ENCODE results near the gene WDR88. TPM values are rescaled to one million over a fixed set of nuclear protein-coding genes. Genes with fewer than 3 reads are reported as not detected.

The WDR88 gene
- total RNA-seq, 2 experiments from 2014 or later: 0.38 TPM; not detected in 1

DNA sequence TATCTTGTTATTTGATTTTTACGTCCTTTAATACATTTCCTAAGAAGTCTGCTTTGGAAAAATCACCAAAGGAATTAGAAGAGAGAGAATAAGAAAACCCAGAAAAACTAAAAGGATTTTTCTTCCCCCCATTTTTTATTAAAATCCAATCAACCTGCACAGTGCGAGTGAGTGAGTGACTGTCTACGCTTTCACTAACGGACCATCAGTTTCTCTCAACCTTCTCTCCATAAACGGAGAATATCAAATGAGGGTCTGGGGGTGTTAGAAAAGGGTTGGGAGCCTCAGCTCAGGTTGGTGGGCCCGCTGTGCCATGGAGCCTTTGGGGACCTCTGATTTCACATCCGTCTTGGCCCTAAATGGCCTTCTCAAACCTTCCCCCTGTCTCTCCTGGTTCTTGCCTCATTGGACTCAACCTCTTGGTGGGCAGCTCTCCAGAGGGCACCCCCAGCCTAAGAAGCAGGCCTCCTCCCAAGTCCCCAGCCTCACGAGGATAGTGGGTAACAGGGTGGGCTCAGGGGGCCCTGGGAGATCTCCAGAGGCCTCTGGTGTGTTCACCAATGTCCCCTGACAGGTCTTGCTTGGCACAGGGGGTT is 61.5 kb downstream of the WDR88 start:
- Histone ChIP-seq H3K4me2 (ENCODE audit: low read length) (no peak overlapping the region), H3K79me2 (ENCODE audit: insufficient read depth, low read depth, low read length) (no peaks in the 10 kb centered on the region), H3K9me2 (ENCODE audit: insufficient read depth, low read length) (no peaks in the 10 kb centered on the region), H3K9me3 (ENCODE audit: low read length) (no peaks in the 10 kb centered on the region), H3K4me3 (ENCODE audit: low read depth, low read length, poor library complexity, severe bottlenecking) (no peak overlapping the region), H3K4me1 (ENCODE audit: insufficient read depth, low read length, poor library complexity, severe bottlenecking) (no peaks in the 10 kb centered on the region), H2AFZ (ENCODE audit: low read length) (no peak overlapping the region), H3K36me3 (ENCODE audit: insufficient read depth, low read length) (no peaks in the 10 kb centered on the region), H3K27ac (ENCODE audit: low read depth, low read length, poor library complexity, severe bottlenecking) (no peak overlapping the region), H4K20me1 (ENCODE audit: insufficient read depth, low read length) (no peaks in the 10 kb centered on the region)
- no peak for DNase-seq (ENCODE audit: low spot score)
- no peak for TF ChIP-seq EZH2phosphoT487 (IDR thresholded peaks at IDR 0.05; ENCODE audit: borderline replicate concordance, low read depth, low read length)
- TF ChIP-seq, protein P1, sequence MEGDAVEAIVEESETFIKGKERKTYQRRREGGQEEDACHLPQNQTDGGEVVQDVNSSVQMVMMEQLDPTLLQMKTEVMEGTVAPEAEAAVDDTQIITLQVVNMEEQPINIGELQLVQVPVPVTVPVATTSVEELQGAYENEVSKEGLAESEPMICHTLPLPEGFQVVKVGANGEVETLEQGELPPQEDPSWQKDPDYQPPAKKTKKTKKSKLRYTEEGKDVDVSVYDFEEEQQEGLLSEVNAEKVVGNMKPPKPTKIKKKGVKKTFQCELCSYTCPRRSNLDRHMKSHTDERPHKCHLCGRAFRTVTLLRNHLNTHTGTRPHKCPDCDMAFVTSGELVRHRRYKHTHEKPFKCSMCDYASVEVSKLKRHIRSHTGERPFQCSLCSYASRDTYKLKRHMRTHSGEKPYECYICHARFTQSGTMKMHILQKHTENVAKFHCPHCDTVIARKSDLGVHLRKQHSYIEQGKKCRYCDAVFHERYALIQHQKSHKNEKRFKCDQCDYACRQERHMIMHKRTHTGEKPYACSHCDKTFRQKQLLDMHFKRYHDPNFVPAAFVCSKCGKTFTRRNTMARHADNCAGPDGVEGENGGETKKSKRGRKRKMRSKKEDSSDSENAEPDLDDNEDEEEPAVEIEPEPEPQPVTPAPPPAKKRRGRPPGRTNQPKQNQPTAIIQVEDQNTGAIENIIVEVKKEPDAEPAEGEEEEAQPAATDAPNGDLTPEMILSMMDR (conservative IDR thresholded peaks at IDR 0.05; ENCODE audit: low read length): no peak
- CTCF ChIA-PET (ENCODE audit: unreplicated experiment): no interaction called here
- no TSS peak for BruUV-seq (replicated peaks)
- intact Hi-C loops (cut with micrococcal nuclease; ENCODE audit: unreplicated experiment): no loop called here
- POLR2A ChIA-PET: no interaction called here

DNA sequence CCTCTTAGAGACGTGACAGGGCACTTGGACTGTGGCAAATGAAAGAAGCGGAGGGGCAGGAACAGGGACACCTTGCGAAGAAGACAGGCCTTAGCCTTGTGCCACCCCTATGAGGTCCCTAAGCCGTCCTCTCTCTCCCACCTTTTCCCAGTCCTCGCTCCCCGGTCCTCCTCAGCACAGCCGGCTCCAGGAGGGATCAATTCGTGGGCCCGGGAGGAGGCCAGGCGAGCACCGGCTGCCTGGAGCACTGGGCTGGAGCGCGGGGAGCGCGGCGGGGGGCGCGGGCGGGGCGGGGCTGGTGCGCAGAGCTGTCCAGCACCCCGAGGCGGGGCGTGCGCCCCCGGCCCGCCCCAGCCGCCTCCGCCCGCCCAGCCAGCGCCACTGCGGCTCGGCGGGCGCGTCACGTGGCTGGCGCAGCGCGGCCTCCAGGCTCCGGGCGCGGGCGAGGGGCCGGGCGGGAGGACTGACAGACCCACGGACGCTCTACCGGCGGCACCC is 62.0 kb downstream of the WDR88 start, which contains the start of gene LRP3:
LRP3 (plus strand) TSS at position 466 of the 498 bp plus-strand sequence. CDS start 456 bp downstream, outside the sequence.
- no peaks in the 10 kb centered on the region for H3K79me2 ChIP-seq (ENCODE audit: insufficient read depth, low read depth, low read length)
- H4K20me1 ChIP-seq (ENCODE audit: insufficient read depth, low read length): no peaks in the 10 kb centered on the region
- H3K9me2 ChIP-seq (ENCODE audit: insufficient read depth, low read length): no peaks in the 10 kb centered on the region
- BruUV-seq (replicated peaks): no TSS peak
- H3K36me3 ChIP-seq (ENCODE audit: insufficient read depth, low read length): no peaks in the 10 kb centered on the region
- H2AFZ ChIP-seq (ENCODE audit: low read length): no peak within 1 kb of the TSS
- ChIA-PET CTCF (ENCODE audit: unreplicated experiment) (no interaction called here), POLR2A (no interaction called here)
- H3K4me1 ChIP-seq (ENCODE audit: insufficient read depth, low read length, poor library complexity, severe bottlenecking): no peaks in the 10 kb centered on the region
- DNase-seq (ENCODE audit: low spot score): no peak
- no peak within 1 kb of the TSS for H3K4me2 ChIP-seq (ENCODE audit: low read length)
- no peak within 1 kb of the TSS for H3K27ac ChIP-seq (ENCODE audit: low read depth, low read length, poor library complexity, severe bottlenecking)
- intact Hi-C loops (cut with micrococcal nuclease; ENCODE audit: unreplicated experiment): no loop called here
- no peaks in the 10 kb centered on the region for H3K9me3 ChIP-seq (ENCODE audit: low read length)
- no peak within 1 kb of the TSS for H3K4me3 ChIP-seq (ENCODE audit: low read depth, low read length, poor library complexity, severe bottlenecking)
- no peak for TF ChIP-seq EZH2phosphoT487 (IDR thresholded peaks at IDR 0.05; ENCODE audit: borderline replicate concordance, low read depth, low read length)
- TF ChIP-seq, protein P1 (conservative IDR thresholded peaks at IDR 0.05; ENCODE audit: low read length): no peak

DNA sequence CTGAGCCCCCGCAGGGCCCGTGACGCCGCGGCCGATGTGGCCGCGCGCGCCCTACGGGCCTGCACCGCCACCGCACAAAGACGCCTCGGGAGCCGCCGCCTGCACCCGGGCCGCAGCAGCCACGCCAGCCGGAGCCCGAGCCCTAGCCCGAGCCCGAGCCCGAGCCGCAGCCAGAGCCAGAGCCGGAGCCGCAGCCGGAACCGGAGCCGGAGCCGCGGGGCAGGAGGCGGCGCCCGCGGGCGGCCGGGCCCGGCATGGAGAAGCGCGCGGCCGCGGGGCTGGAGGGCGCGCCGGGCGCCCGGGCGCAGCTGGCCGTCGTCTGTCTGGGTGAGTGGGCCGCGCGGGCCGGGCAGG is 62.6 kb downstream of the WDR88 start:
- POLR2A ChIA-PET: no interaction called here
- Histone ChIP-seq H3K27ac (ENCODE audit: low read depth, low read length, poor library complexity, severe bottlenecking) (no peak overlapping the region), H3K4me1 (ENCODE audit: insufficient read depth, low read length, poor library complexity, severe bottlenecking) (no peaks in the 10 kb centered on the region), H3K9me3 (ENCODE audit: low read length) (no peaks in the 10 kb centered on the region), H2AFZ (ENCODE audit: low read length) (no peak overlapping the region), H3K4me2 (ENCODE audit: low read length) (no peak overlapping the region), H3K4me3 (ENCODE audit: low read depth, low read length, poor library complexity, severe bottlenecking) (no peak overlapping the region), H3K36me3 (ENCODE audit: insufficient read depth, low read length) (no peaks in the 10 kb centered on the region), H4K20me1 (ENCODE audit: insufficient read depth, low read length) (no peaks in the 10 kb centered on the region), H3K79me2 (ENCODE audit: insufficient read depth, low read depth, low read length) (no peaks in the 10 kb centered on the region), H3K9me2 (ENCODE audit: insufficient read depth, low read length) (no peaks in the 10 kb centered on the region)
- BruUV-seq (replicated peaks): no TSS peak
- TF ChIP-seq, protein P1 (conservative IDR thresholded peaks at IDR 0.05; ENCODE audit: low read length): no peak
- TF ChIP-seq EZH2phosphoT487 (IDR thresholded peaks at IDR 0.05; ENCODE audit: borderline replicate concordance, low read depth, low read length): no peak
- CTCF ChIA-PET (ENCODE audit: unreplicated experiment): no interaction called here
- DNase-seq (ENCODE audit: low spot score): no peak
- intact Hi-C loops (cut with micrococcal nuclease; ENCODE audit: unreplicated experiment): no loop called here

Data from OCI-LY7 (cell line).